GM19351 (cell line): ENCODE measurements around the gene LHX3.

ENCODE experiments used
- ATAC-seq: cut with Tn5 transposase; IDR thresholded peaks from one replicate; pipeline ENCODE4 v1.9.1; 2021; ENCODE audit warnings: mild to moderate bottlenecking, moderate library complexity; ENCODE audit not compliant: unreplicated experiment

LHX3 gene

GRCh38 chr9:136193891-136194279 lies 11.0 kb downstream of the LHX3 start:
- ATAC-seq, result no peak

- no peak for ATAC-seq
These were observed 11.6 kb downstream of the LHX3 start for GRCh38 chr9:136193127-136193890.

- ATAC-seq, result no peak
These were observed 12.4 kb downstream of the LHX3 start for GRCh38 chr9:136192289-136193126.

- no peak for ATAC-seq
These were observed 13.0 kb downstream of the LHX3 start for GRCh38 chr9:136191960-136192286.

- no peak for ATAC-seq
These were observed 13.6 kb downstream of the LHX3 start for GRCh38 chr9:136191099-136191959.

GRCh38 chr9:136190656-136191055 lies 14.3 kb downstream of the LHX3 start:
- ATAC-seq, result no peak

GRCh38 chr9:136190237-136190601 lies 14.7 kb downstream of the LHX3 start:
- ATAC-seq, result no peak

GRCh38 chr9:136189394-136190236 lies 15.3 kb downstream of the LHX3 start:
- ATAC-seq, result no peak

- ATAC-seq, result no peak
These were observed 17.0 kb downstream of the LHX3 start for GRCh38 chr9:136187683-136188586.

GRCh38 chr9:136187197-136187596 lies 17.7 kb downstream of the LHX3 start:
- ATAC-seq, result no peak

- ATAC-seq, result no peak
These were observed 18.5 kb downstream of the LHX3 start for GRCh38 chr9:136186386-136186785.

- ATAC-seq, result no peak
These were observed 19.1 kb downstream of the LHX3 start for GRCh38 chr9:136185596-136186366.

- no peak for ATAC-seq
These were observed 19.9 kb downstream of the LHX3 start for GRCh38 chr9:136185066-136185465.

GRCh38 chr9:136182850-136183422 lies 22.0 kb downstream of the LHX3 start:
- no peak for ATAC-seq

- ATAC-seq, result no peak
These were observed 22.5 kb downstream of the LHX3 start for GRCh38 chr9:136182420-136182787.

- no peak for ATAC-seq
These were observed 23.0 kb downstream of the LHX3 start for GRCh38 chr9:136181784-136182419.

- no peak for ATAC-seq
These were observed 24.3 kb downstream of the LHX3 start for GRCh38 chr9:136180586-136180985.

GRCh38 chr9:136179761-136180160 lies 25.2 kb downstream of the LHX3 start:
- ATAC-seq, result no peak
